Brain microvascular endothelial cell (primary cell): ENCODE results near the gene SIAH1.

ENCODE experiments used
- DNase-seq: peaks from one replicate; pipeline ENCODE4 v3.0.0-alpha.2; 2020
- H3K27ac ChIP-seq: fragments of 250-450 bp; sonication (Bioruptor Pico); 2 replicates; pipeline ENCODE4 v1.5.1; 2020; ENCODE audit warnings: mild to moderate bottlenecking, moderate library complexity
- H3K27me3 ChIP-seq: fragments of 250-450 bp; sonication (Bioruptor Pico); replicated peaks from 2 replicates; pipeline ENCODE4 v1.5.1; 2020; ENCODE audit warnings: mild to moderate bottlenecking
- H3K36me3 ChIP-seq: fragments of 250-450 bp; sonication (Bioruptor Pico); replicated peaks from 2 replicates; pipeline ENCODE4 v1.5.1; 2020; ENCODE audit warnings: mild to moderate bottlenecking
- H3K4me3 ChIP-seq: 2 replicates; pipeline ENCODE4 v1.5.1; 2011; ENCODE audit warnings: low read depth, mild to moderate bottlenecking, control low read depth, low read length, moderate library complexity
- in situ Hi-C: cut with HindIII; loops from 2 replicates; pipeline ENCODE4 v1.10.0; 2017; ENCODE audit warnings: low sequenced_read_pairs, low pct_ligation_motif_present
- TF ChIP-seq, protein P1 (sequence below): IDR thresholded peaks from 2 replicates; pipeline ENCODE4 v1.5.1; 2011; ENCODE audit warnings: low read depth, mild to moderate bottlenecking, moderate library complexity, low read length, control low read depth, inconsistent platforms; ENCODE audit errors: missing control alignments

SIAH1 gene

DNA sequence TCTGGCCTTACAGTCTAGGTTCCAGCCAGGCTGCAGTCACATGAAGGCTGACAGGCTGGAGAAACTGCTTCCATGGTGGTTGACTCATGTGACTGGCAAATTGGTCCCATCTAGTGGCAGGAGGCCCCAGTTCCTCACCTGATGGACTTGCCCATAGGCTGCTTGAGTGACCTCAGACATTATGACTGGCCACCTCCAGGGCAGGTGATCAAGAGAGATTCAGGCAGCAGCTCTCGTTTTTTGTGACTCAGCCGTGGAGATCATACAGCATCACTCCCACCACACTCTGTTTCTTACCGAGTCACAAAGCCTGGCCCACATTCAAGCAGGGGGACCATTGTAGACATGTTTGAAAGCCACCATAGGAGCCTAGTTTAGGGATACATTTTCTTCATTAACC, 34.5 kb downstream of the SIAH1 start:
- no peak overlapping the region for H3K27ac ChIP-seq
- H3K4me3 ChIP-seq, result no peak overlapping the region
- TF ChIP-seq, protein P1, sequence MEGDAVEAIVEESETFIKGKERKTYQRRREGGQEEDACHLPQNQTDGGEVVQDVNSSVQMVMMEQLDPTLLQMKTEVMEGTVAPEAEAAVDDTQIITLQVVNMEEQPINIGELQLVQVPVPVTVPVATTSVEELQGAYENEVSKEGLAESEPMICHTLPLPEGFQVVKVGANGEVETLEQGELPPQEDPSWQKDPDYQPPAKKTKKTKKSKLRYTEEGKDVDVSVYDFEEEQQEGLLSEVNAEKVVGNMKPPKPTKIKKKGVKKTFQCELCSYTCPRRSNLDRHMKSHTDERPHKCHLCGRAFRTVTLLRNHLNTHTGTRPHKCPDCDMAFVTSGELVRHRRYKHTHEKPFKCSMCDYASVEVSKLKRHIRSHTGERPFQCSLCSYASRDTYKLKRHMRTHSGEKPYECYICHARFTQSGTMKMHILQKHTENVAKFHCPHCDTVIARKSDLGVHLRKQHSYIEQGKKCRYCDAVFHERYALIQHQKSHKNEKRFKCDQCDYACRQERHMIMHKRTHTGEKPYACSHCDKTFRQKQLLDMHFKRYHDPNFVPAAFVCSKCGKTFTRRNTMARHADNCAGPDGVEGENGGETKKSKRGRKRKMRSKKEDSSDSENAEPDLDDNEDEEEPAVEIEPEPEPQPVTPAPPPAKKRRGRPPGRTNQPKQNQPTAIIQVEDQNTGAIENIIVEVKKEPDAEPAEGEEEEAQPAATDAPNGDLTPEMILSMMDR, result no peak

DNA sequence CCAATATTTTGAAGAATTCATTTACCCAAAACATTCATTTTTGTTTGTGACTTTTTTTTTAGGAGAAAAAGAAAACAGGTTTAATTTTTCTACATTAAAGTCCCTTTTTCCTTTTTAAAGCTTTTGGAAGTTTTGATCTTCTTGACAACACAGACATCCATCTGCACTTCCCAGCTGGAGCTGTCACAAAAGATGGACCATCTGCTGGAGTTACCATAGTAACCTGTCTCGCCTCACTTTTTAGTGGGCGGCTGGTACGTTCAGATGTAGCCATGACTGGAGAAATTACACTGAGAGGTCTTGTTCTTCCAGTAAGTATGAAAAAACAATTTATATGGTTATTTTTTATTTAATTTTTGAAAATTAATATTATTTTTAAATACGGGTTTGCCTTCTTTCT, 37.2 kb downstream of the SIAH1 start:
- in situ Hi-C loops, result no loop called here
- Histone ChIP-seq H3K4me3 (no peak overlapping the region), H3K36me3 (peaks cover 32% of the 10 kb centered on the region)

More for the DNA sequence above, 34.5 kb downstream of the SIAH1 start:
- no peaks in the 10 kb centered on the region for H3K27me3 ChIP-seq
- H3K36me3 ChIP-seq, result peaks cover 32% of the 10 kb centered on the region
- no peak for DNase-seq
- in situ Hi-C loops, result no loop called here

DNA sequence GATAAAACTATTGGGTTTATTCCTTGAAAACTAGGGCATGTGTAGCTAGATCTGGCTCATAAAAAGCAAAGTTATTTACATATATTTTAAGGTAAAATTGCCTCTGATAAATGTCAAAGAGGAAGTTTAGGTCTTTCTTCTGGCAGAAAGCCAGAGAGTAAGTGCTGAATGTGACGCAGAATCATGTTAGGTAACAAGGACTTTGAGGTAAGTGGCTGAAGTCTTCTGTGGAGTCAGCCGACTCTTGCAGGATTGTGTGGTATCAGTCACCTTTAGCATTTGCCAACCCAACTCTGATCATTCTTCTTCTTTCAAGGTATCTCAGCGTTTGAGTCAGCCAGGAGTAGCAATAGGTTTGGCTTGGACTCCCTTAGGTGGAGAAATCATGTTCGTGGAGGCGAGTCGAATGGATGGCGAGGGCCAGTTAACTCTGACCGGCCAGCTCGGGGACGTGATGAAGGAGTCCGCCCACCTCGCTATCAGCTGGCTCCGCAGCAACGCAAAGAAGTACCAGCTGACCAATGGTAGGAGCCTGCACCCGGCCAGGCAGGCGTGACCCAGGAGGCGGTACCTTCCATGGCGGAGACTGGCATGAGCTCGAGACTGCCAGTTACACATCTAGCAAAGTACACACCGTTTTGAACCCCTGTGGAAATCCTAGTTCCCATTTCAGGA, 37.9 kb downstream of the SIAH1 start:
- H3K4me3 ChIP-seq, result no peak overlapping the region
- peaks cover 29% of the 10 kb centered on the region for H3K36me3 ChIP-seq
- no peak for DNase-seq
- H3K27ac ChIP-seq, result no peak overlapping the region
- in situ Hi-C loops, result no loop called here
- TF ChIP-seq, protein P1, result no peak
- no peaks in the 10 kb centered on the region for H3K27me3 ChIP-seq

More for the DNA sequence above, 37.2 kb downstream of the SIAH1 start:
- no peak for DNase-seq
- TF ChIP-seq, protein P1, result no peak
- H3K27me3 ChIP-seq, result no peaks in the 10 kb centered on the region
- no peak overlapping the region for H3K27ac ChIP-seq

DNA sequence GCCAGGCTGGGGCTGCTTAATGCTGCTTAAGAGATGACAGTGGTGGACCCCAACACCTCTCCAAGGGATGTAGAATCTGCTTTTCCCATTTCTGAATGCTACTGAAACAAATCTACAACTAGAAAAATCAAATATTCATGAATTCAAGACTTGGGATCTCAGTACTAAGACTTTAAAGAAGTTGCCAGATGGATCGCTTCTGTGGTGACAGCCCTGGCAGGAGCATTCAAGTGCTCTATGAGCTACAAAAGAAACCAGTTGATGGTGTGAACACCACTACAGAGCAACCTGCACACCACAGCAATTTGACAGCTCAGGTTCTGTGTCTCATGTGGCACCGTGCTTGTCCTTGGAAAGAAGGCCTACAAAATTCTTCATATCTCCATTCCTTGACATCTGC, 42.6 kb downstream of the SIAH1 start:
- Histone ChIP-seq H3K27me3 (no peaks in the 10 kb centered on the region), H3K4me3 (no peak overlapping the region), H3K27ac (no peak overlapping the region), H3K36me3 (peaks cover 9% of the 10 kb centered on the region)
- no peak for DNase-seq
- TF ChIP-seq, protein P1, result no peak
- in situ Hi-C loops, result no loop called here

DNA sequence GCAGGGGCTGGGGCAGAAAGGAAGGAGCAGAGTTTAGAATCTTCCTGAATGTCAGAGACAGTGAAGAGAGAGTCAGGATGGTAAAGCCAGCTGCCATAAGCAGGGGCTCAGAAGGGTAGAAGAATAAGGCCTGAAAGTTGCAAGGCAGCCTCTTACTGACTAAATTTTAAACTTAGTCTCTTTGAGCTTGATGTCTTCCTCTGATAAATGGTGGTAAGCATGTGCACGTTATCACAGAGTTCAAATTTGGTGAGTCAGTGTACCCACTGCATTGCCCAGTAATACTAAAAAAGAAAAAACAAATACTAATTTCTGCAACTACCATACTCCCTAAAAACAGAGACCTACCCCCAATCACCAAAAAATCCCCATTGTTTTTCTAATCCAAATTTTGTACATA, 45.2 kb downstream of the SIAH1 start:
- in situ Hi-C loops, result no loop called here
- no peak overlapping the region for H3K27ac ChIP-seq
- peaks cover 6% of the 10 kb centered on the region for H3K36me3 ChIP-seq
- TF ChIP-seq, protein P1, result no peak
- DNase-seq, result no peak
- H3K27me3 ChIP-seq, result no peaks in the 10 kb centered on the region
- H3K4me3 ChIP-seq, result no peak overlapping the region

DNA sequence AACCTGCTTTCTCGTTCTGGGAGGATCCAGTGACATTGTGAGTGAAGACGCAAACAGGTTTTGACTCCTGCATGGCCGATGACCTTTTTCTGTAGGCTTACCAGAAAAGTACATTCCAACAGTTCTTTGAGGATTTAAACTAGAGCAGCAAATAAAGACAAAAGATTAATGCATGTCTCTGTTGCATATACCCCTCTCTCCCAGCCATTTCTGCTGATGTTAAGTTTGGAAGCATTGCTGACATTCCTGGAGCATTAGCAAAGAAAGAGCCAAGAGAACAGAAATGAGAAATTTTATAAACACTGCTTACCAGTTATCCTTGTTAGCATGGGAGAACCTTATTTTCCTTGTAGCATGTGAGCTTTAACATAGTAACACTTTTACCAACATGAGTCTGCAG, 49.3 kb downstream of the SIAH1 start:
- TF ChIP-seq, protein P1, result no peak
- DNase-seq, result peak; percentile 34
- Histone ChIP-seq H3K4me3 (no peak overlapping the region), H3K36me3 (peaks cover 7% of the 10 kb centered on the region), H3K27me3 (no peaks in the 10 kb centered on the region), H3K27ac (peak overlapping the region; percentile 50)
- in situ Hi-C loops, result no loop called here
